Endothelial cell of umbilical vein (primary cell): ENCODE data around the gene WNT4. TPM values are rescaled to one million over a fixed set of nuclear protein-coding genes. Genes with fewer than 3 reads are reported as not detected.

Experiments
- BruUV-seq: library from RNA; stranded (reverse); fragments of 400-500 nt; replicated peaks from 2 replicates; lab custom pipeline; 2021; lab: Mats Ljungman, UMichigan
- CTCF ChIA-PET: fragments of 300-600, 350-600 bp; sonication (Branson Sonifier 250); formaldehyde crosslinking; loops from one replicate; lab custom pipeline; 2021; ENCODE audit warnings: antibody characterized with exemption, inconsistent platforms; lab: Charles Lee
- POLR2A ChIA-PET: fragments of 300-600, 350-600 bp; sonication (Branson Sonifier 250); formaldehyde crosslinking; loops from one replicate; lab custom pipeline; 2021; ENCODE audit warnings: antibody characterized with exemption, inconsistent platforms; lab: Charles Lee
- DNase-seq: peaks from one replicate; pipeline ENCODE4 v3.0.0-alpha.2; 2011; ENCODE audit warnings: low read depth, low spot score
- FAIRE-seq: peaks from 2 replicates; lab custom pipeline; 2011; peaks lifted over from hg19 to GRCh38; lab: Jason Lieb, UNC
- H2AFZ ChIP-seq: 2 replicates; pipeline ENCODE4 v1.6.0; 2012; ENCODE audit warnings: low read depth, low read length, control low read depth, inconsistent platforms
- H3K27ac ChIP-seq: 2 replicates; pipeline ENCODE4 v1.5.1; 2011; ENCODE audit warnings: low read depth, mild to moderate bottlenecking, control low read depth, low read length, moderate library complexity; ENCODE audit not compliant: insufficient read depth
- H3K27me3 ChIP-seq, 2 experiments: 2 replicates each; pipeline versions ENCODE4 v1.6.0 to v1.6.1; 2011; ENCODE audit warnings: low read length in 2 of 2, mixed read lengths in 1 of 2; ENCODE audit not compliant: control insufficient read depth in 2 of 2, insufficient read depth in 2 of 2
- H3K36me3 ChIP-seq, 2 experiments: 2 replicates in 1 of 2; 3 replicates in 1 of 2; pipeline ENCODE4 v1.5.1; 2011; ENCODE audit warnings: low read length in 2 of 2, mild to moderate bottlenecking in 1 of 2, moderate library complexity in 1 of 2; ENCODE audit not compliant: control insufficient read depth in 2 of 2, insufficient read depth in 2 of 2; ENCODE audit errors: extremely low read depth in 1 of 2
- H3K4me1 ChIP-seq: 3 replicates; pipeline ENCODE4 v1.5.1; 2011; ENCODE audit warnings: mild to moderate bottlenecking, low read length; ENCODE audit not compliant: control insufficient read depth, insufficient read depth; ENCODE audit errors: extremely low read depth
- H3K4me2 ChIP-seq: 2 replicates; pipeline ENCODE4 v1.6.1; 2011; ENCODE audit warnings: low read length, control low read depth, mixed read lengths; ENCODE audit not compliant: insufficient read depth
- H3K4me3 ChIP-seq, 3 experiments: fragments of 200-600 bp in 1 of 3; sonication (generic), shearing (Covaris generic) in 1 of 3; replicated peaks in 1 of 3; 2 replicates each; pipeline ENCODE4 v1.5.1; 2011 to 2016; ENCODE audit warnings: control low read depth in 3 of 3, low read length in 3 of 3, mild to moderate bottlenecking in 2 of 3, inconsistent platforms in 1 of 3, low read depth in 1 of 3, moderate library complexity in 1 of 3; ENCODE audit not compliant: insufficient read depth in 1 of 3
- H3K79me2 ChIP-seq: 2 replicates; pipeline ENCODE4 v1.6.0; 2012; ENCODE audit warnings: low read length, inconsistent platforms; ENCODE audit not compliant: control insufficient read depth, insufficient read depth
- H3K9ac ChIP-seq: replicated peaks from 2 replicates; pipeline ENCODE3; 2011; ENCODE audit warnings: low read length, control low read depth; ENCODE audit not compliant: insufficient read depth; ENCODE audit errors: extremely low read depth
- H3K9me1 ChIP-seq: replicated peaks from 3 replicates; pipeline ENCODE4 v1.6.0; 2011; ENCODE audit warnings: mild to moderate bottlenecking, low read length; ENCODE audit not compliant: control insufficient read depth, insufficient read depth; ENCODE audit errors: extremely low read depth
- H3K9me3 ChIP-seq: replicated peaks from 2 replicates; pipeline ENCODE4 v1.5.1; 2012; ENCODE audit warnings: low read length, inconsistent platforms; ENCODE audit not compliant: control insufficient read depth, insufficient read depth
- H4K20me1 ChIP-seq: replicated peaks from 2 replicates; pipeline ENCODE3; 2011; ENCODE audit warnings: mild to moderate bottlenecking, low read length; ENCODE audit not compliant: control insufficient read depth, insufficient read depth; ENCODE audit errors: extremely low read depth
- CTCF ChIP-seq, 2 donors: IDR thresholded peaks; 1 replicate in 1 of 2; 2 replicates in 1 of 2; pipeline ENCODE4 v1.5.1; 2011; ENCODE audit warnings: low read length in 2 of 2, mild to moderate bottlenecking in 2 of 2, moderate library complexity in 2 of 2, control low read depth in 1 of 2, inconsistent platforms in 1 of 2, low read depth in 1 of 2; ENCODE audit not compliant: insufficient read depth in 1 of 2; ENCODE audit errors: extremely low read depth in 1 of 2
- FOS ChIP-seq: IDR thresholded peaks from 2 replicates; pipeline ENCODE4 v1.6.1; 2011; ENCODE audit warnings: mild to moderate bottlenecking, low read length, moderate library complexity, borderline replicate concordance; ENCODE audit not compliant: insufficient read depth
- GATA2 ChIP-seq: IDR thresholded peaks from 2 replicates; pipeline ENCODE4 v1.7.0; 2011; ENCODE audit warnings: low read depth, mild to moderate bottlenecking, moderate library complexity, mixed read lengths, low read length; ENCODE audit not compliant: insufficient read length, insufficient read depth
- JUN ChIP-seq: IDR thresholded peaks from 2 replicates; pipeline ENCODE4 v1.6.1; 2011; ENCODE audit warnings: borderline replicate concordance, low read depth; ENCODE audit not compliant: insufficient read length, insufficient read depth
- MAX ChIP-seq: IDR thresholded peaks from 2 replicates; pipeline ENCODE4 v1.6.1; 2011; ENCODE audit not compliant: insufficient read depth, insufficient read length
- MYC ChIP-seq: IDR thresholded peaks from one replicate; pipeline ENCODE4 v1.6.1; 2011; ENCODE audit warnings: mild to moderate bottlenecking, low read depth, low read length
- POLR2A ChIP-seq: IDR thresholded peaks from 2 replicates; pipeline ENCODE4 v1.6.1; 2012; ENCODE audit warnings: low read depth, mild to moderate bottlenecking, control low read depth, low read length
- POLR2AphosphoS5 ChIP-seq: IDR thresholded peaks from 2 replicates; pipeline ENCODE4 v1.6.1; 2012; ENCODE audit warnings: low read depth, mild to moderate bottlenecking, control low read depth, low read length, moderate library complexity; ENCODE audit not compliant: insufficient read depth
- dilution Hi-C: fragments of 300-500 bp; cut with MboI; formaldehyde crosslinking; loops from one replicate; pipeline ENCODE4 v1.15.0; 2019; ENCODE audit warnings: low sequenced_read_pairs; ENCODE audit not compliant: extremely low pct_ligation_motif_present
- intact Hi-C: fragments of 100-400 bp; cut with micrococcal nuclease; formaldehyde crosslinking; loops from one replicate; pipeline ENCODE4 v1.10.0; 2022
- polyA plus RNA-seq, 4 experiments: library from polyadenylated mRNA; depleted of rRNA in 3 of 4; stranded (reverse) in 3 of 4; unstranded in 1 of 4; fragments of >200 nt; gene quantifications; 2 replicates each; pipeline versions ENCODE4 v1.2.1 to v1.2.3, GENCODE V29; 2011 to 2012; ENCODE audit warnings: missing spikeins in 1 of 4
- total RNA-seq: library from RNA; stranded (reverse); gene quantifications from 2 replicates; pipeline ENCODE4 v1.2.3, GENCODE V29; 2021

The WNT4 gene
- total and polyA plus RNA-seq, 2 donors (not counting 3 experiments of a cell fraction or from before 2014, with no cell fraction given): 0.06 TPM; not detected in 1

- Histone ChIP-seq H3K4me1 (peaks cover 7% of the 10 kb centered on the region), H3K4me2 (no peak overlapping the region), H2AFZ (no peak overlapping the region), H3K9ac (no peak overlapping the region), H3K36me3 (peaks cover 0 to 8% of the 10 kb centered on the region in 2 experiments), H3K4me3 (no peak overlapping the region), H3K79me2 (no peaks in the 10 kb centered on the region), H3K9me3 (no peaks in the 10 kb centered on the region), H3K27ac (no peak overlapping the region), H3K9me1 (no peaks in the 10 kb centered on the region), H4K20me1 (no peaks in the 10 kb centered on the region), H3K27me3 (no peaks in the 10 kb centered on the region)
- BruUV-seq: no TSS peak
- POLR2A ChIA-PET: no interaction called here
- FAIRE-seq: no peak
- dilution Hi-C loops: no loop called here
- TF ChIP-seq MYC (no peak), MAX (no peak), POLR2A (no peak), GATA2 (no peak), CTCF (IDR thresholded peaks at IDR 0.05; ENCODE audit: extremely low read depth in 1 of 2, insufficient read depth in 1 of 2, low read depth in 1 of 2, low read length in 2 of 2) (no peak), JUN (no peak), FOS (no peak), POLR2AphosphoS5 (no peak)
- no peak for DNase-seq
- intact Hi-C loops: no loop called here
- CTCF ChIA-PET: interaction anchor here (0.9 to 4.1 kb wide), 2 partner anchors 8 to 32 kb away, joined by 3 to 24 read pairs; no protein-coding TSS in a partner anchor
Observed at GRCh38 chr1:22123901-22124404, 18.9 kb downstream of the WNT4 start.
